Mammary epithelial cell (primary cell): Measurements from ENCODE around the gene OR51V1.

ENCODE experiments used
- EZH2 ChIP-seq: IDR thresholded peaks from 2 replicates; pipeline ENCODE4 v1.6.1; 2012; ENCODE audit warnings: low read length, inconsistent platforms, borderline replicate concordance
- TF ChIP-seq, protein P1 (sequence below), 2 donors: IDR thresholded peaks in 1 of 2; conservative IDR thresholded peaks in 1 of 2; 2 replicates each; pipeline ENCODE4 v1.5.1; 2011 to 2012; ENCODE audit warnings: inconsistent platforms in 2 of 2, low read length in 2 of 2, mild to moderate bottlenecking in 2 of 2, control low read depth in 1 of 2, low read depth in 1 of 2; ENCODE audit not compliant: insufficient read depth in 1 of 2; ENCODE audit errors: extremely low read depth in 1 of 2

GRCh38 chr11:5234381-5234834 is 33.9 kb upstream of the OR51V1 start, which contains the start of gene HBD:
- TF ChIP-seq, protein P1, sequence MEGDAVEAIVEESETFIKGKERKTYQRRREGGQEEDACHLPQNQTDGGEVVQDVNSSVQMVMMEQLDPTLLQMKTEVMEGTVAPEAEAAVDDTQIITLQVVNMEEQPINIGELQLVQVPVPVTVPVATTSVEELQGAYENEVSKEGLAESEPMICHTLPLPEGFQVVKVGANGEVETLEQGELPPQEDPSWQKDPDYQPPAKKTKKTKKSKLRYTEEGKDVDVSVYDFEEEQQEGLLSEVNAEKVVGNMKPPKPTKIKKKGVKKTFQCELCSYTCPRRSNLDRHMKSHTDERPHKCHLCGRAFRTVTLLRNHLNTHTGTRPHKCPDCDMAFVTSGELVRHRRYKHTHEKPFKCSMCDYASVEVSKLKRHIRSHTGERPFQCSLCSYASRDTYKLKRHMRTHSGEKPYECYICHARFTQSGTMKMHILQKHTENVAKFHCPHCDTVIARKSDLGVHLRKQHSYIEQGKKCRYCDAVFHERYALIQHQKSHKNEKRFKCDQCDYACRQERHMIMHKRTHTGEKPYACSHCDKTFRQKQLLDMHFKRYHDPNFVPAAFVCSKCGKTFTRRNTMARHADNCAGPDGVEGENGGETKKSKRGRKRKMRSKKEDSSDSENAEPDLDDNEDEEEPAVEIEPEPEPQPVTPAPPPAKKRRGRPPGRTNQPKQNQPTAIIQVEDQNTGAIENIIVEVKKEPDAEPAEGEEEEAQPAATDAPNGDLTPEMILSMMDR (conservative IDR thresholded peaks at IDR 0.05 in 1 of 2, IDR thresholded peaks at IDR 0.05 in 1 of 2; ENCODE audit: extremely low read depth in 1 of 2, insufficient read depth in 1 of 2, low read depth in 1 of 2, low read length in 2 of 2) = no peak
- TF ChIP-seq EZH2 = no peak
